ENCODE results near the gene ZNF678.
"Not testable (repeated sequence)": the region's sequence is repeated elsewhere in the genome, so short reads cannot be mapped to it uniquely, and the experiment has no call there.

ZNF678 gene

GRCh38 chr1:227604446-227604845, 41.1 kb downstream of the ZNF678 start:
- no peak for DNase-seq (ENCODE audit: low read depth)

DNA sequence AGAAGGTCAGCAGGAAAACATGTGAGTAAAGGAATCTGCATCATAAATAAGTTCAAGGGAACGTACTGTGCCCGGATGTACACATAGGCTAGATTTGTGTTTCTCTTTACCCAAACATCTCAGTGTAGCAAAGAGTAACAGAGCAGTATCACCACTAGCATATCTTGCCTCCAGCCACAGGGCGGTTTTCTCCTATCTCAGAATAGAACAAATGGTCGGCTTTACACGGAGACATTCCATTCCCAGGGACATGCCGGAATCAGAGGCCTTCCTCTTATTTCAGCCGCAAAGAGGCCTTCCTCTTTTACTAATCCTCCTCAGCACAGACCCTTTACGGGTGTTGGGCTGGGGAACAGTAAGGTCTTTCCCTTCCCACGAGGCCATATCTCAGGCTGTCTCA, 42.9 kb downstream of the ZNF678 start:
- not testable (repeated sequence) for DNase-seq (ENCODE audit: low read depth)

- no peak for DNase-seq (ENCODE audit: low read depth)
Observed at GRCh38 chr1:227607336-227607898, 44.1 kb downstream of the ZNF678 start.

DNA sequence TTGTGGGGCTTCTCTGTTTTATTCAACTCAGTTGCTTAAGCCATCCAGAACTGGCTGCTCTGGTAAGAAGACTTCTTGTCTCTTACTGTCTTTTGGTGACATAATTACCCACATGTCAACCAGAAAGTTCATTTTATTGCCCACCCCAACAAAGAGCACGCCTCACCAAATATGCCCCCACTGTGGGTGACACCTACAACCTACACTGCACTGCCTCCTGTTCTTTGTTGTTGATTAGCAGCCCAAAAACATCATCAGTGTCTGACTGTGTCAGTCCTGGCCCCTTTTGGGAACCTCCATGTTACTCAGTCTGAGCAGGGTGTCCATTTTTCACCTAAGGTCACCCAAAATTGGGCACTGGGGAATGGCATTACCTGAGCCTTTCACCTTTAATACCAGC, 49.3 kb downstream of the ZNF678 start:
- no peak for DNase-seq (ENCODE audit: low read depth)

- no peak for DNase-seq (ENCODE audit: low read depth)
Observed at GRCh38 chr1:227613526-227613925, 50.2 kb downstream of the ZNF678 start.

DNA sequence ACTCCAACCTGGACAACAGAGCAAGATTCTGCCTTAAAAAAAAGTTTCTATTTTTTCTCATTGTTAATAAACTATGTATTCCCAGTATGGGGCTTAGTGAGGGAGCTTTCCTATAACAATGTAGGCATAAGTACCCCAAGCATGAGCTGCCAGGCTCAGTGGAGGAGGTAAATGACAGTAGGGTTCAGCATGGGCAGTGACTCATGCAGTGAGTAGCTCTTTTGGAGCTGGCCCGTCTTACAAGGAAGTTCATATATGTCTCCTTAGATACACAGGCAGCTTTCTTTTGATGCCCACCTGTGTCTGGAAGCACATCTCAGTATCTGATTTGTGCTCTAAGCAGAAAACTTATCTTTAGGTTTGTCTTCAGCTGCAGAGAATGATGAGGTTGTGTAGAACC, 57.9 kb downstream of the ZNF678 start:
- no peak for DNase-seq (ENCODE audit: low read depth)

- no peak for DNase-seq (ENCODE audit: low read depth)
Observed at GRCh38 chr1:227622739-227623475, 59.6 kb downstream of the ZNF678 start.

DNA sequence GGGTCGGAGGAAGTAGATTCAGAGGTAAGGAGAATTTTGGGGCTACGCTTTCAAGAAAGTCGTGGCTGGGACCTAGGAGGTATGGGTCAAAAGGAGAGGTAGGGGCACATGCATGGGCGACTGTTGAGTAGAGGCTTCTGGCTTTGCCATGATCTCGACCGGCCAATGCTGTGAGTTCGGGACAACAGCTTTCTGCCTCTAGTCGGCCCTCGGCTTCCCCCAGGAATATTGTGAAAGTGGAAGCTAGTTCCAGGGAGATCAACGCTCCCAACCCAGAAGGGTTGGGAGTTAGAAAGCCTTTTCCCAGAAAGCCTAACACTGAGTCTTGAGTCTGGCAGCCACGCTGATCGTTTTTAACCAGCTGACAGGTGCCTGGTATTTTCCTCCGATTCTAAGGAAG, 69.0 kb downstream of the ZNF678 start:
- DNase-seq (ENCODE audit: low read depth) = no peak

- DNase-seq (ENCODE audit: low read depth) = no peak
Observed at GRCh38 chr1:227635596-227635995, 72.2 kb downstream of the ZNF678 start.

- DNase-seq (ENCODE audit: low read depth) = no peak
Observed at GRCh38 chr1:227654431-227654830, 91.1 kb downstream of the ZNF678 start.

DNA sequence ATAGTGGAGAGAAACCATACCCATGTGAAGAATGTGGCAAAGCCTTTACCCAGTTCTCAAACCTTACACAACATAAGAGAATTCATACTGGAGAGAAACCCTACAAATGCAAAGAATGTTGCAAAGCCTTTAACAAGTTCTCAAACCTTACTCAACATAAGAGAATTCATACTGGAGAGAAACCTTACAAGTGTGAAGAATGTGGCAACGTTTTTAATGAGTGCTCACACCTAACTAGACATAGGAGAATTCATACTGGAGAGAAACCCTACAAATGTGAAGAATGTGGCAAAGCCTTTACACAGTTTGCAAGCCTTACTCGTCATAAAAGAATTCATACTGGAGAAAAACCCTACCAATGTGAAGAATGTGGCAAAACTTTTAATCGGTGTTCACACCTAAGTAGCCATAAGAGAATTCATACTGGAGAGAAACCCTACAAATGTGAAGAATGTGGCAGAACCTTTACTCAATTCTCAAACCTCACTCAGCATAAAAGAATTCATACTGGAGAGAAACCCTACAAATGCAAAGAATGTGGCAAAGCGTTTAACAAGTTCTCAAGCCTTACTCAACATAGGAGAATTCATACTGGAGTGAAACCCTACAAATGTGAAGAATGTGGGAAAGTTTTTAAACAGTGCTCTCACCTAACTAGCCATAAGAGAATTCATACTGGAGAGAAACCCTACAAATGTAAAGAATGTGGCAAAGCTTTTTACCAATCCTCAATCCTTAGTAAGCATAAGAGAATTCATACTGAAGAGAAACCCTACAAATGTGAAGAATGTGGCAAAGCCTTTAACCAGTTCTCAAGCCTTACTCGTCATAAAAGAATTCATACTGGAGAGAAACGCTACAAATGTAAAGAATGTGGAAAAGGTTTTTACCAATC, 91.7 kb downstream of the ZNF678 start:
- no peak for DNase-seq (ENCODE audit: low read depth)

DNA sequence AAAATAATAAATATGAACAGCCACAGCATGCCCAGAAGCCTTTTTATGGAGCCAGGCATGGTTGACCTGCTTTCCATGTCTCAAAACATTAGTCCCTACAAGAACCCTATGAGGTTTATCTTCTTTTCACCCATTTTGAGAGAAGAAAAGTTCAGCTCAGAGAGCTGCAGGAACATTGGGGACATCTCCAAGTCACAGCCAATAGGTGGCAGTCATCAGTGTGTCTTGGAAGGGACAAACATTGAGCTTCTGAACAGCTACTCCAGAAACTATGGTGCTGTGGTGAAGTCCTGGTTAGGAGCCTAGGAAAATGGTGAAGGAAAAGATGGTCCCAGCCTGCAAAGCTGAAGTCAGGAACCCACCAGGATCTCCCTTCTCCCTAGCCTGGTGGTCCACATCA, 98.1 kb downstream of the ZNF678 start:
- no peak for DNase-seq (ENCODE audit: low read depth)

- no peak for DNase-seq (ENCODE audit: low read depth)
Observed at GRCh38 chr1:227662933-227663332, 99.6 kb downstream of the ZNF678 start.

GRCh38 chr1:227666286-227666685, 102.9 kb downstream of the ZNF678 start:
- DNase-seq (ENCODE audit: low read depth) = peak; percentile 23

- no peak for DNase-seq (ENCODE audit: low read depth)
Observed at GRCh38 chr1:227673441-227673840, 110.1 kb downstream of the ZNF678 start.

DNA sequence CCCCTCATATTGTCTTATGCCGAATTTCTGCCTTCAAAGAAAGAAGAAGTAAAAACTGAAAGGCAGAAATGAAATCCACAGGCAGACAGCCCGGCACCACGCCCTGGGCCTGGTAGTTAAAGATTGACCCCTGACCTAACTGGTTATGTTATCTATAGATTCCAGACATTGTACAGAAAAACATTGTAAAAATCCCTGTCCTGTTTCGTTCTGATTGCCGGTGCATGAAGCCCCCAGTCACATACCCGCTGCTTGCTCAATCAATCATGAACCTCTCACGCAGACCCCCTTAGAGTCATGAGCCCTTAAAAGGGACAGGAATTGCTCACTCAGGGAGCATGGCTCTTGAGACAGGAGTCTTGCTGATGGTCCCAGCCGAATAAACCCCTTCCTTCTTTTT, 122.5 kb downstream of the ZNF678 start:
- DNase-seq (ENCODE audit: low read depth) = no peak

GRCh38 chr1:227697321-227697864, 134.0 kb downstream of the ZNF678 start:
- DNase-seq (ENCODE audit: low read depth) = no peak

DNA sequence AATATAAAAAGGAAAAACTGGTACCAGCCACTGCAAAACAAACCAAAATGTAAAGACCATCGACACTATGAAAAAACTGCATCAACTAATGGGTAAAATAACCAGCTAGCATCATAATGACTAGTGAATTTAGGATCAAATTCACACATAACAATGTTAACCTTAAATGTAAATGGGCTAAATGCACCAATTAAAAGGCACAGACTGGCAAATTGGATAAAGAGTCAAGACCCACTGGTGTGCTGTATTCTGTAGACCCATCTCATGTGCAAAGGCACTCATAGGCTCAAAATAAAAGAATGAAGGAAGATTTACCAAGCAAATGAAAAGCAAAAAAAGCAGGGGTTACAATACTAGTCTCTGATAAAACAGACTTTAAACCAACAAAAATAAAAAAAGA, 138.3 kb downstream of the ZNF678 start:
- DNase-seq (ENCODE audit: low read depth) = not testable (repeated sequence)

DNA sequence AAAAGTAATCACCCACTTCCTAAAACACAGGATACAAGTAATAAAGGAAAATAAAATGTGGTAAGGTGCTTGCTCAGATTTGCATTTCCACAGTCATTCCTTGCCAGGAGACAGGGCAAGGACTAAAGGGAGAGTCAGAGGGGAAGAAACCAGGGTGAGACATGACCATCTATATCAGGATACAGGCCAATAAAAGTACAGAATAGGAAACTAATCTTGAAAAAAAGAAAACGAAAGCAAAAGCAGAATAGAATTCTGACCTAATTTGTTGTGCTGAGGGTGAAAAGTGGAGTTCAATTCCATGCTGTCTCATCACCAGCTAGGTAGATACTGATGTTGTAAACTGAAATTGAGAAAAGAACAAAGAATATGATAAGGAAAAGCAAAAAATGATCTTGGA, 144.5 kb downstream of the ZNF678 start:
- no peak for DNase-seq (ENCODE audit: low read depth)

DNA sequence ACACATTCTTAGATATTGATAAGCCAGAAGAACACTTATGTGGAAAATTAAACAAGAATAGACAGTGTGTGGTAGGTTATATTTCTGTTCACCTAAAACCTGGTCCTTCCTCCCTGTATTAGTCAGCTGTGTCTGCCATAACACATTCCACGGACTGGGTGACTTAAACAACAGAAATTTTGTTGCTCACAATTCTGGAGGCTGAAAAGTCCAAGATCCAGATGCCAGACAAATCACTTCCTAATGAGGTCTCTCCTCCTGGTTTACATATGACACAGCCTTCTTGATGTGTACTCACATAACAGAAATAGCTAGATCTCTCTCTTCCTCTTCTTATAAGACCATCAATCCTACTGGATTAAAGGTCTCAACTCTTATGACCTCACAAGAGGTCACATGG, 146.1 kb downstream of the ZNF678 start:
- DNase-seq (ENCODE audit: low read depth) = peak; percentile 10

DNA sequence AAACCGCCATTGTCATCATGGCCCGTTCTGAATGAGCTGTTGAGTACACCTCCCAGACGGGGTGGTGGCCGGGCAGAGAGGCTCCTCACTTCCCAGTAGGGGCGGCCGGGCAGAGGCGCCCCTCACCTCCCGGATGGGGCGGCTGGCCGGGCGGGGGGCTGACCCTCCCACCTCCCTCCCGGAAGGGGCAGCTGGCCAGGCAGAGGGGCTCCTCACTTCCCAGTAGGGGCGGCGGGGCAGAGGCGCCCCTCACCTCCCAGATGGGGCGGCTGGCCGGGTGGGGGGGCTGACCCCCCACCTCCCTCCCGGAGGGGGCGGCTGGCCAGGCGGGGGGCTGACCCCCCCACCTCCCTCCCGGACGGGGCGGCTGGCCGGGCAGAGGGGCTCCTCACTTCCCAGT, 147.1 kb downstream of the ZNF678 start:
- not testable (repeated sequence) for DNase-seq (ENCODE audit: low read depth)

DNA sequence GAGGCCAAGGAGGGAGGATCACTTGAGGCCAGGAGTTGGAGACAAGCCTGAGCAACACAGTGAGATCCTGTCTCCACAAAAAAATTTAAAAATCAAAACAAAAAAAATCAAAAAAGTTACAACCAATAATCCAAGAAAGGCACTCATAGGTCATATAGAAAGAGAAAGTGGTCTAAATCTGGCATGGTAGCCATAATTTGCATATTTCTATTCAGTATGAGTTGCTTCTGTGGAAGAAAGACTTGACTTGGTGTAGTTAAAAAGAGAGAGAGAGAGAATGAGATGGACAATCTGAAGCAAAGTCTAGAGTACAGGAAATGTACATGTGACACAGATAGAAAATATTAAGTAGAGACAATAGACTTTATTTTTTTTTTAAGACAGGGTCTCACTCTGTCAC, 149.3 kb downstream of the ZNF678 start:
- no peak for DNase-seq (ENCODE audit: low read depth)

DNA sequence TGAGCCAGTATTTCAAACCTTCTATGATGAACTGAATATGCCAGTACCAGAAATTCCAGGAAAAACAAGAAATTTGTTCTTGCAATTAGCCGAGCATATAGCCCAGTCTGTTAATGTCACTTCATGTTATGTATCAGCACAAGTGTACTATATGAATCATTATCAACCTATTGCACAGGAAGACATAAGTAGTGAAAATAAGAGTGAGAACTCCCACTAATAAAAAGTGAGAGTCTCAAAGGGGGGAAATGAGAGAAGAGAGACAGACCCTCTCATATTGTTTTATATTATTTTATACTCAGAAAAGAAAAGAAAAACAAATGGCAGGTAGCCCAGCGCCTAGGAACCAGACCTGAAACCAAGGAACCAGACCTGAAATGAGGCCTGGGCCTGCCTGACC, 155.6 kb downstream of the ZNF678 start:
- no peak for DNase-seq (ENCODE audit: low read depth)
